Activated B cell treated with CpG ODN at 0.5 μM for 24 hours (primary cell): ENCODE results near the gene CACNA2D3. TPM values are rescaled to one million over a fixed set of nuclear protein-coding genes. Genes with fewer than 3 reads are reported as not detected.

Source experiments
- ATAC-seq: fragments of 200-7000 bp; cut with Tn5 transposase; one replicate; pipeline ENCODE4 v1.10.0; 2021; ENCODE audit warnings: low read depth, mild to moderate bottlenecking, moderate library complexity
- CTCF ChIA-PET: fragments of 350-600 bp; sonication (Branson Sonifier 250); formaldehyde crosslinking; loops from one replicate; lab custom pipeline; 2021; ENCODE audit warnings: antibody characterized with exemption; lab: Charles Lee
- POLR2A ChIA-PET: fragments of 350-600 bp; sonication (Branson Sonifier 250); formaldehyde crosslinking; loops from one replicate; lab custom pipeline; 2021; ENCODE audit warnings: antibody characterized with exemption; lab: Charles Lee
- DNase-seq: peaks from one replicate; pipeline ENCODE4 v3.0.0; 2022
- H3K27ac Mint-ChIP-seq: one replicate; pipeline ENCODE4 v1.8.0; 2020; ENCODE audit warnings: mixed read lengths
- H3K27me3 Mint-ChIP-seq: one replicate; pipeline ENCODE4 v1.8.0; 2021; ENCODE audit warnings: mixed read lengths
- H3K36me3 Mint-ChIP-seq: one replicate; pipeline ENCODE4 v1.8.0; 2021; ENCODE audit warnings: low read depth, mixed read lengths
- H3K4me1 Mint-ChIP-seq: one replicate; pipeline ENCODE4 v1.8.0; 2021; ENCODE audit warnings: mixed read lengths
- H3K4me3 Mint-ChIP-seq: one replicate; pipeline ENCODE4 v1.8.0; 2020; ENCODE audit warnings: mild to moderate bottlenecking, mixed read lengths
- H3K9me3 Mint-ChIP-seq: one replicate; pipeline ENCODE4 v1.8.0; 2020; ENCODE audit warnings: mixed read lengths
- CTCF ChIP-seq: fragments of 200-600 bp; IDR thresholded peaks from one replicate; pipeline ENCODE4 v1.8.0; 2022; ENCODE audit warnings: antibody characterized with exemption, mild to moderate bottlenecking
- intact Hi-C: fragments of 100-400 bp; cut with micrococcal nuclease; formaldehyde crosslinking; loops from one replicate; pipeline ENCODE4 v1.15.1; 2024
- total RNA-seq: library from RNA; stranded (reverse); gene quantifications from 2 replicates; pipeline ENCODE4 v1.2.3, GENCODE V29; 2022

The CACNA2D3 gene
- total RNA-seq, 1 donor from 2014 or later = not detected

DNA sequence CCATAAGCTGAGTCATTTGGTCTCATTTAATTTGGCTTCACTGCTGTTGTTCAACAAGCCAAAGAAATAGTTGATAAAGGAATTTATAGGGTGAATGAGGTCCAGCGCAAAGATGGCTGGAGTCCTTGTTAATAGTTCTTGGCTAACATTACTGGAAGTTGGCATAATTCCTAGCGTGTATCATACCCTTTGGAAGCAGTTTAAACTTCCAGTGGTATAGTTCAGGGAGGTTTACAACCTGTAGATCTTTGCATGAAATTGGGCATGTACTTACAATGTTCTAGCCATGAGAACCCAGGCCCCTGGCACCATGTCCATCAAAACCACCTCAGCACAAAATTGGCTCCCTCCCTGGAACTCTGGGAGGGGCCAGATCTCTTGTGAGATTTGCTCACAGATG, 424.7 kb downstream of the CACNA2D3 start:
- Mint-ChIP-seq H3K36me3 (no peaks in the 10 kb centered on the region), H3K4me1 (no peaks in the 10 kb centered on the region), H3K9me3 (no peaks in the 10 kb centered on the region), H3K4me3 (no peak overlapping the region), H3K27me3 (no peaks in the 10 kb centered on the region), H3K27ac (no peak overlapping the region)
- TF ChIP-seq CTCF = no peak
- DNase-seq = no peak
- ChIA-PET POLR2A (no interaction called here), CTCF (no interaction called here)
- intact Hi-C loops = no loop called here
- no peak for ATAC-seq

DNA sequence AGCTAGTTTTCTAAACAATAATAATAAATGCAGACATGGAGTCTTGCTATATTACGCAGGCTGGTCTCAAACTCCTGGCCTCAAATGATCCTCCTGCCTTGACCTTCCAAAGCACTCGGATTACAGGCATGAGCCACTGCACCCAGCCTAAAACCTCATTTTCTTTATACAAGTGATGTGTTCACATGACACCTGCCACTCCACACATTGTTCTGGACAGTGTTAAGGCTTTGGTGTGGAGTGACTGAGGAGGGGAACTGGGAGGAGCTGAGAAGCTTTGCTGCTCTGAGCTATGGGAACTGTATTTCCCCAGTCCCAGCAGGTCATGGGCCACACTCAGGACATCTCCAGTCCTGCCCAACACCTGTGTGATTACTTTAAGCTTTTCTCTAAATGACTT, 425.5 kb downstream of the CACNA2D3 start:
- Mint-ChIP-seq H3K4me1 (no peaks in the 10 kb centered on the region), H3K27ac (no peak overlapping the region), H3K27me3 (no peaks in the 10 kb centered on the region), H3K4me3 (no peak overlapping the region), H3K9me3 (no peaks in the 10 kb centered on the region), H3K36me3 (no peaks in the 10 kb centered on the region)
- CTCF ChIA-PET = no interaction called here
- intact Hi-C loops = no loop called here
- ATAC-seq (no peak), DNase-seq (no peak)
- POLR2A ChIA-PET = no interaction called here
- TF ChIP-seq CTCF = no peak

DNA sequence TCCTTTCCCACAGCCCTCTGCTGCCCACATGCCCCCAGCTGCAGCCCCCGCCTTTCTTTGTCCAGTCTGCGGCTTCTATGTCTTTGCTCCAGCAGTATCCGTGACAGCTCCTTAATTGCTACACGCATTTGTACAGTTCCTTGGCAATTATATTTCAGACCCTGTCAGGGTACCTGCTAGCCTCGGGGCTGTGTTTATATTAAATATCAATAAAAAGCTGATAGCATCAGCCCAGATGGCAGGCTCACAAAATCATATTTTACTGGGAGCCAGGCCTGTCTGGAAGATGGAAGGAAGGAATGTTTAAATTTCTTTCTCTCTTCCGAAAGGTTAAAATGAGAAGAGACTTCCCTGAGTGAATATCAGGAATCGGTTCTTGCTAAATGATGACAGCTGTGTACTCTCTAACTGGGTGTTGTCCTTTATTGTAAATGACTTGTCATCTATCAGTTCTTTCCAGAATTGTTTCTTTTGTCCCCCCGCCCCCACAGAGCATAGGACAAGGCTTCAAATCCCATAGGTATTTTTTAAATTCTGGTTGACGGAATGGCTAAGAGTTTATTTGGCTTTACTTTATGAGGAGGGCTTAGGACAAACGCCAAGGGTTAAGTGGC, 427.4 kb downstream of the CACNA2D3 start:
- Mint-ChIP-seq H3K27ac (no peak overlapping the region), H3K4me3 (no peak overlapping the region), H3K36me3 (no peaks in the 10 kb centered on the region), H3K4me1 (no peaks in the 10 kb centered on the region), H3K9me3 (no peaks in the 10 kb centered on the region), H3K27me3 (no peaks in the 10 kb centered on the region)
- no peak for DNase-seq
- TF ChIP-seq CTCF = no peak
- POLR2A ChIA-PET = no interaction called here
- intact Hi-C loops = no loop called here
- CTCF ChIA-PET = no interaction called here
- no peak for ATAC-seq

DNA sequence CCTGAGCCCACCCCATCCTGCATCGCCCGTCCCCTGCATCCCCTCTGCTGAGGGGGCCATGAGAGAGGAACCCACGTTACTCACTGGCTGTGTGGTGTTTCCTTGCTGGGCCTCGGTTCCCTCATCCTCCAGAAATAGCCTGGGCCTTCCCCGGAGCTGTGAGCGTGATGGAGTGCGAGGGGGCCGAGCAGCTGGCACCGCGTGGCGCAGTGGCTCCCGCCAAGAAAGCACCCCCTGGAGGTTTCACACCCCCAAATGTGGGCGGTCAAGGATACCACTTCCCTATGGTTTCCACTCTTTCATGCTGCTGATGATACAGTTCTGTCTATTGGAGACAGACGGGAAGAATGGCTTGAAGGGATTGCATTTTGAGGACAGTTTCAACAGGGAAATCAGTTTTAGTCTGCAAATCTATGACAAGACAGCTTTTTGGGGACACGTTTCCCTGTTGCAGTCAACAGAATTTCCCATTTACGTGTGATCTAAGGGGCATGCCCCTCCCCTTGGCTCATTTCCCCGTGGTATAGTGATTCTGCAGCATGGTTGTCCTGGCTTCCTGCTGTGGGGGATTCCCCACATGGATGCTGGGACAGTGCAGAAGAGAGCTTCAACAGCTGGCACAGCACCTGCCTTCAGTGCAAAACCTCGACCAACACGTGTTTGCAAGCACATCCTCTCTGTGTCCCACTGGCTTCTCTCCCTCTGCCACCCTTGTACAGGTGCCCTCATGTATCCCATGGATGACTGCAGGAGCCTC, 428.0 kb downstream of the CACNA2D3 start:
- Mint-ChIP-seq H3K27me3 (no peaks in the 10 kb centered on the region), H3K9me3 (no peaks in the 10 kb centered on the region), H3K36me3 (no peaks in the 10 kb centered on the region), H3K4me3 (no peak overlapping the region), H3K4me1 (no peaks in the 10 kb centered on the region), H3K27ac (no peak overlapping the region)
- POLR2A ChIA-PET = no interaction called here
- ATAC-seq = no peak
- TF ChIP-seq CTCF = no peak
- no peak for DNase-seq
- intact Hi-C loops = no loop called here
- CTCF ChIA-PET = no interaction called here

DNA sequence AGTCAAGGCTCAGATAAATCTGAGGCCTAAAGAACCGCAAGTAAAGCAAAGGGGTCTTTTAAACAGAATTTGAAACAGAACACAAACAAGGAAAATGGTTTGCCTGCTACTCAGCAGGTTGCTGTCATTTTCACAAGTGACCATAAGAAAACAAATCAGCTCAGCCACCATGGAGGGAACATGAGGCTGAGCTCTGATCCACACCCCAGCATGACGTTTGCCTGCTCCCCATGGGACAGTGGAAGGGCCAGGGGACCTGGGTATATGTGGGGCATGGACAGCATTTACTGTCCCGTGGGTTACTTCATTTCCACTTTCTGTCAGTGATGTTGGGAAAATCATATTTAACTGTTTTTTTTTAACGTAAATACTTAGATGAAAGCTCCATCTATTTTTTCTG, 434.3 kb downstream of the CACNA2D3 start:
- Mint-ChIP-seq H3K4me1 (no peaks in the 10 kb centered on the region), H3K9me3 (no peaks in the 10 kb centered on the region), H3K4me3 (no peak overlapping the region), H3K27me3 (no peaks in the 10 kb centered on the region), H3K36me3 (no peaks in the 10 kb centered on the region), H3K27ac (no peak overlapping the region)
- POLR2A ChIA-PET = no interaction called here
- no peak for DNase-seq
- TF ChIP-seq CTCF = no peak
- CTCF ChIA-PET = no interaction called here
- intact Hi-C loops = no loop called here
- no peak for ATAC-seq
